Natural killer cell treated with Interleukin-12 subunit alpha and Interleukin-12 subunit beta and Interleukin-15 and Interleukin-18, amount 100 ng/mL, for 72 hours (primary cell): Measurements from ENCODE around the gene AQP10. TPM values are rescaled to one million over a fixed set of nuclear protein-coding genes. Genes with fewer than 3 reads are reported as not detected.
"Not testable (repeated sequence)": the region's sequence is repeated elsewhere in the genome, so short reads cannot be mapped to it uniquely, and the experiment has no call there.

Experiments
- ATAC-seq, 2 donors: fragments of 150-1000 bp; cut with Tn5 transposase in 1 of 2; sonication (Bioruptor Pico), chemical (Tn5 transposase) in 1 of 2; 2 replicates each; pipeline ENCODE4 v1.10.0; 2021
- DNase-seq: peaks from one replicate; pipeline ENCODE4 v3.0.0; 2022; ENCODE audit warnings: low spot score
- H3K27ac Mint-ChIP-seq, 2 donors: 1 replicate in 1 of 2; 2 replicates in 1 of 2; pipeline ENCODE4 v1.8.0; 2022; ENCODE audit warnings: mixed read lengths in 2 of 2, mild to moderate bottlenecking in 1 of 2, moderate library complexity in 1 of 2
- H3K27me3 Mint-ChIP-seq, 2 donors: 1 replicate in 1 of 2; 2 replicates in 1 of 2; pipeline ENCODE4 v1.8.0; 2022; ENCODE audit warnings: mixed read lengths in 2 of 2
- H3K36me3 Mint-ChIP-seq: one replicate; pipeline ENCODE4 v1.8.0; 2022; ENCODE audit warnings: mixed read lengths
- H3K4me1 Mint-ChIP-seq, 2 donors: 1 replicate in 1 of 2; 2 replicates in 1 of 2; pipeline ENCODE4 v1.8.0; 2022; ENCODE audit warnings: low read depth in 2 of 2, mixed read lengths in 2 of 2, mild to moderate bottlenecking in 1 of 2
- H3K4me3 Mint-ChIP-seq: one replicate; pipeline ENCODE4 v1.8.0; 2022; ENCODE audit warnings: mixed read lengths
- H3K9me3 Mint-ChIP-seq: 2 replicates; pipeline ENCODE4 v1.8.0; 2022; ENCODE audit warnings: mixed read lengths
- total RNA-seq, 2 donors: library from RNA; stranded (reverse); gene quantifications; one replicate each; pipeline ENCODE4 v1.2.3, GENCODE V29; 2022

The AQP10 gene
- total RNA-seq, 2 donors from 2014 or later: not detected

DNA sequence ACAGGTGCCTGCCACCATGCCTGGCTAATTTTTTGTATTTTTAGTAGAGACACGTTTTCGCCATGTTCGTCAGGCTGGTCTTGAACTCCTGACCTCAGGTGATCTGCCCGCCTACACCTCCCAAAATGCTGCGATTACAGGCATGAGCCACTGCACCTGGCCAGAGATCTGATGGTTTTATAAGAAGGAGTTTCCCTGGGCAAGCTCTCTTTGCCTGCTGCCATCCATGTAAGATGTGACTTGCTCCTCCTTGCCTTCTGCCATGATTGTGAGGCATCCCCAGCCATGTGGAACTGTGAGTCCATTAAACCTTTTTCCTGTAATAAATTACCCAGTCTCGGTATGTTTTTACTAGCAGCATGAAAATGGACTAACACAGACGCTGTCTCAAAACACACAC lies 11.8 kb upstream of the AQP10 start:
- Mint-ChIP-seq H3K27me3 (peaks cover 0 to 14% of the 10 kb centered on the region in 2 donors), H3K4me1 (peaks cover 4 to 12% of the 10 kb centered on the region in 2 donors)
- not testable (repeated sequence) for H3K36me3 Mint-ChIP-seq, DNase-seq, H3K9me3 Mint-ChIP-seq, H3K27ac Mint-ChIP-seq, H3K4me3 Mint-ChIP-seq, ATAC-seq

DNA sequence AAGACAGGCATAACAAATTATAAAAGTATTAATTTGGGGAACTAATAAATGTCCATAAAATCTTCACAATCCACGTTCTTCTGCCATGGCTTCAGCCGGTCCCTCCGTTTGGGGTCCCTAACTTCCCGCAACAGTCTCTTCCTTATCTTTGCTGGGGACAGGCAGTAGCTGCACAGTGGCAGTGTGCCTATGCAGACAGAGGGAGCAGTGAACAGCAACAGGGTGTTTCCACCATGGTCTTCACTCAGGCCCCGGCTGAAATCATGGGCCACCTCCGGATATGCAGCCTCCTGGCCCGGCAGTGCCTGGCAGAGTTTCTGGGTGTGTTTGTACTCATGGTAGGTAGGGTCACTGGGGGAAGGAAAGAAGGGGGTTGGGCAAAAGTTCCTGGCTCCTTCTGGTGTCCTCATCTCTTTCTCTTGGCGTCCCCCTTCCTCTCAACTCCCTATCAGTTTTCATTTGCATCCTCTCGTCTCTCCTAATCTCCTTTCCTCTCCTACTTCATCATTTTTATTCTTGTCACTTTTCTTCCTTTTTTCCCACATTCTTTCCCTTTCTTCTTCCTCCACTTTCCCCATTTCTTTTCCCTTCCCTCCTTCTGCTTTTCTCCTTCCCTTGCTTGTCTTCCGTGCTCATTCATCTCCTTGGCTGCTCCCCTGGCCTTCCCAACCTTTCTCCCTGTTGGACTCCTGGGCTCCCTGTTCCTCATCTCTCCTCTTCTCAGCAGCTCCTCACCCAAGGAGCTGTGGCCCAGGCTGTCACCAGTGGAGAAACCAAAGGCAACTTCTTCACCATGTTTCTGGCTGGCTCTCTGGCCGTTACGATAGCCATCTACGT lies 8.4 kb upstream of the AQP10 start:
- DNase-seq, H3K36me3 Mint-ChIP-seq, ATAC-seq, H3K9me3 Mint-ChIP-seq, H3K4me3 Mint-ChIP-seq, H3K27ac Mint-ChIP-seq: not testable (repeated sequence)
- peaks cover 0 to 11% of the 10 kb centered on the region in 2 donors for H3K27me3 Mint-ChIP-seq
- peaks cover 4 to 11% of the 10 kb centered on the region in 2 donors for H3K4me1 Mint-ChIP-seq

GRCh38 chr1:154313066-154313356 lies 7.9 kb upstream of the AQP10 start:
- Mint-ChIP-seq H3K4me1 (peaks cover 4 to 5% of the 10 kb centered on the region in 2 donors), H3K36me3 (peaks cover 4% of the 10 kb centered on the region), H3K27ac (no peak overlapping the region), H3K9me3 (no peaks in the 10 kb centered on the region), H3K27me3 (peaks cover 0 to 10% of the 10 kb centered on the region in 2 donors), H3K4me3 (no peak overlapping the region)
- ATAC-seq (no peak), DNase-seq (no peak)

DNA sequence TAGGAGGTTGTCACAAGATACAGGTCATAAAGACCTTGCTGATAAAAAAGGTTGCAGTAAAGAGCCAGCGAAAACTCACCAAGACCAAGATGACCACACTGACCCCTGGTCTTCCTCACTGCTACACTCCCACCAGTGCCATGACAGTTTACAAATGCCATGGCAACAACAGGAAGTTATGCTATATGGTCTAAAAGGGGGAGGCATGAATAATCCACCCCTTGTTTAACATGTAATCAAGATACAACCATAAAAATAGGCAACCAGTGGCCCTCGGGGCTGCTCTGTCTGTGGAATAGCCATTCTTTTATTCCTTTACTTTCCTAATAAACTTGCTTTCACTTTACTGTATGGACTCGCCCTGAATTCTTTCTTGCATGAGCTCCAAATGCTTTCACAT lies 6.7 kb upstream of the AQP10 start:
- ATAC-seq, H3K4me1 Mint-ChIP-seq, H3K27ac Mint-ChIP-seq, H3K9me3 Mint-ChIP-seq, H3K36me3 Mint-ChIP-seq, H3K4me3 Mint-ChIP-seq, DNase-seq, H3K27me3 Mint-ChIP-seq: not testable (repeated sequence)

DNA sequence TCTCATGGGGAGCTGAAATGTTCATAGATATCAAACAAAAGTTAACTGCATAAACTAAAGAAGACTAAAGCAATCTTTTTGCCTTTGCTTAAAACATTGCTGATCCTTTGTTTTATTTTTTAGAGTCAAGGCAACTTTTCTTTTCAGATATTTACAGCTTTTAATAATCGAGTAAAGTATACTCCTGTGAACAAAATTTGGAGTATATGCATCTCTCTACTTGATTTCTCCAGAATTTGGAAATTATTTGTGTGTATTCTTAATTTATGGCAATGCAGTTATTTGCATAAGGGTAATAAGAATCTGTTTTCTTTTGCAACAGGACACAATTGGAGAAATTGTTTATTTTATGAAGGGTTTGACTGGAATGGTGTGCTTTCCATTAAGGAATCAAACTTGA lies 4.2 kb upstream of the AQP10 start:
- ATAC-seq: no peak
- Mint-ChIP-seq H3K27ac (no peak overlapping the region), H3K4me3 (no peak overlapping the region), H3K36me3 (peaks cover 4% of the 10 kb centered on the region), H3K9me3 (no peaks in the 10 kb centered on the region), H3K27me3 (peaks cover 5 to 8% of the 10 kb centered on the region in 2 donors), H3K4me1 (no peaks in the 10 kb centered on the region)
- no peak for DNase-seq

DNA sequence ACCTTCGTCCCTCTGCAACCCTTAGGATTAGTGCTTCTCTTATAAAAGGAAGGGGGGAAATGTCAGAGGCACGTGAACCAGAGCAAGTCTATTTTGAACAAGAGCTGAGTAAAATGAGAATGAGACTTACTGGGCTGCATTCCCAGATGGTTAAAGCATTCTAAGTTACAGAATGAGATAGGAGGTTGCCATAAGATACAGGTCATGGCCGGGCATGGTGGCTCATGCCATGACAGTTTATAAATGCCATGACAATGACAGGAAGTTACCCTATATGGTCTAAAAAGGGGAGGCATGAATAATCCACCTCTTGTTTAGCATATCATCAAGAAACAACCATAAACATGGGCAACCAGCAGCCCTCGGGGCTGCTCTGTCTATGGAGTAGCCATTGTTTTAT lies 2.5 kb upstream of the AQP10 start:
- Mint-ChIP-seq H3K4me3 (no peak overlapping the region), H3K27me3 (peaks cover 2 to 13% of the 10 kb centered on the region in 2 donors), H3K9me3 (no peaks in the 10 kb centered on the region), H3K36me3 (peaks cover 4% of the 10 kb centered on the region), H3K27ac (no peak overlapping the region), H3K4me1 (no peaks in the 10 kb centered on the region)
- ATAC-seq (no peak), DNase-seq (no peak)

DNA sequence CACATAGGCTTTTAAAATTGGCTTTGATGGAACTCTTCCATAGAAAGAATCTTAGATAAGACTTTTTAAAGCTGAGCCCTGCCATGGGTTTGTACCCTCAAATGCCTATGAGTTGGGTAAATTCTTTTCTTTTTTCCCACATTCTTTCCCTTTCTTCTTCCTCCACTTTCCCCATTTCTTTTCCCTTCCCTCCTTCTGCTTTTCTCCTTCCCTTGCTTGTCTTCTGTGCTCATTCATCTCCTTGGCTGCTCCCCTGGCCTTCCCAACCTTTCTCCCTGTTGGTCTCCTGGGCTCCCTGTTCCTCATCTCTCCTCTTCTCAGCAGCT lies 679 bp downstream of the AQP10 start:
- not testable (repeated sequence) for H3K9me3 Mint-ChIP-seq, H3K4me1 Mint-ChIP-seq, DNase-seq

DNA sequence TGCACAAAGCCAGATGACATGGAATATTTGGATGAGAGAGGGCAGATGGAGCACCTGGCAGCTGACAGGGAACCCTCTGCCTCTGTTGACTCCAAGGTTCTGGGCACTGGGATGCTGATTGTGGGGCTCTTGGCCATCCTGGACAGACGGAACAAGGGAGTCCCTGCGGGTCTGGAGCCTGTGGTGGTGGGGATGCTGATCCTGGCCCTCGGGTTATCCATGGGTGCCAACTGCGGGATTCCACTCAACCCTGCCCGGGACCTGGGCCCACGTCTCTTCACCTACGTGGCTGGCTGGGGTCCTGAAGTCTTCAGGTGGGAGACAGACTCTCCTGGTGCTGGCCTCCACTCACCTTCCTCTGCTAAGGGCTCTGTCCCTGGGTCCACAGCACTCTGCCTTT lies 2.6 kb downstream of the AQP10 start:
- DNase-seq: no peak
- Mint-ChIP-seq H3K27ac (no peak overlapping the region), H3K4me1 (peaks cover 24 to 25% of the 10 kb centered on the region in 2 donors), H3K9me3 (no peaks in the 10 kb centered on the region), H3K27me3 (peaks cover 2 to 13% of the 10 kb centered on the region in 2 donors), H3K36me3 (no peaks in the 10 kb centered on the region), H3K4me3 (no peak overlapping the region)
- ATAC-seq: no peak

More for the DNA sequence above, 679 bp downstream of the AQP10 start:
- H3K4me3 Mint-ChIP-seq, H3K36me3 Mint-ChIP-seq, H3K27ac Mint-ChIP-seq, ATAC-seq: not testable (repeated sequence)
- peaks cover 2 to 13% of the 10 kb centered on the region in 2 donors for H3K27me3 Mint-ChIP-seq

GRCh38 chr1:154324241-154324640 lies 3.3 kb downstream of the AQP10 start:
- Mint-ChIP-seq H3K4me3 (peak overlapping the region; percentile 92), H3K36me3 (no peaks in the 10 kb centered on the region), H3K4me1 (peaks cover 27% of the 10 kb centered on the region in 2 donors), H3K27ac (peak overlapping the region; percentile 16 to 42), H3K27me3 (peaks cover 2 to 13% of the 10 kb centered on the region in 2 donors), H3K9me3 (no peaks in the 10 kb centered on the region)
- DNase-seq (no peak), ATAC-seq (no peak)

GRCh38 chr1:154324669-154325582 lies 4.0 kb downstream of the AQP10 start, which contains the start of gene ATP8B2:
Gene ATP8B2, plus strand, starts transcription at chr1:154325525. Its CDS starts 2,617 bp downstream, at chr1:154328142.
- Mint-ChIP-seq H3K27me3 (peaks cover 2 to 13% of the 10 kb centered on the region in 2 donors), H3K9me3 (no peaks in the 10 kb centered on the region), H3K36me3 (no peaks in the 10 kb centered on the region), H3K4me1 (peaks cover 33 to 34% of the 10 kb centered on the region in 2 donors), H3K27ac (peak within 1 kb of the TSS; percentile 42 to 68), H3K4me3 (peak within 1 kb of the TSS; percentile 92)
- DNase-seq (peak; percentile 83), ATAC-seq (peak; percentile 70 to 75)

DNA sequence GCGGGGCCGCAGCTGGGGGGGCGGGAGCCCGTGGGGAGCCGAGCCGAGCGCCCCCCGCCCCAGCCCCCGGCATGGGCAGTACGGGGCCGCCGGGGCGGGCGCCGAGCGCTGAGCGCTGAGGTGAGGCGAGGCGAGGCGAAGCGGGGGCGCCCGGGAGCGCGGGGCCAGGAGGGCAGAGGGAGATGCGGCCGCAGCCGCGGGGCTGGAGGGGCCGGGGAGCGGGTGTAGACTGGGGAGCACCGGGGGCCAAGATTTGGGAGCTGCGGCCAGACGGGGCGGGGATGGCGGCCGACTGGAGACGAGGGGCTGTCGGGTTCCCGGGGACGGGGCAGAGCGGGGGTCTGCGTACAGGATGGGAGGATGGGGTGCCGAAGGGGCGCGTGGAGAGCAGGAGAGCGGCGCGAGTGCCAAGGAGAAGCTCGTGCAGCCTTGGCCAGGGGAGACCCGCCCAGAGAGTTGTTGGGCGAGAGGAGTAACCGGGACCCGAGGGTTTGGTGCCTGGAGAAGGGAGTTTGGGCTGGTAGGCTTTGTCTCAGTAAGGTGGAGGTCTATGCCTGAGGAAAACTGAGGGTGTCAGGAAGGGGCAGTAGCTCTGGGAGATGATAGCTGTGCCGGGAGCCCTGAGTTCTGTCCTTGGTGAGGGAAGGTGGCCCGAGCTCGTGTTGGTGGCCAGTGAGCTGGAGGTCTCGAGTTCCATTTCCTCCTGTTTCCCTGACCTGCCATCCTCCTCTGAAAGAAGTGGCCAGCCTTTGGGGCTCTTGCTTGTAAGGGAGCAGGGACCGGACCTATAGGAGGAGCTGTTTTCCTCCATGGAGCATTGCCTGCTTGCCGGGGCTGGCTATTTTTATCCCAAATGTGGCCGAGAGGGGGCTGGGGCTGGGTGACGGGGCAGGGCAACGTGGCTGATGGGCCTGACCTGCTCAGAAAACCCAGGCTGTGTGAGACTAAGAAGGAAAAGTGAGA lies 5.0 kb downstream of the AQP10 start:
- peak; percentile 12 to 26 for ATAC-seq
- H3K4me1 Mint-ChIP-seq: peaks cover 40 to 41% of the 10 kb centered on the region in 2 donors
- H3K9me3 Mint-ChIP-seq: no peaks in the 10 kb centered on the region
- H3K4me3 Mint-ChIP-seq: peak overlapping the region; percentile 92
- peaks cover 2 to 13% of the 10 kb centered on the region in 2 donors for H3K27me3 Mint-ChIP-seq
- no peak for DNase-seq
- no peaks in the 10 kb centered on the region for H3K36me3 Mint-ChIP-seq
- peak overlapping the region; percentile 42 to 68 for H3K27ac Mint-ChIP-seq

- DNase-seq (no peak), ATAC-seq (no peak)
- Mint-ChIP-seq H3K4me1 (peaks cover 42 to 44% of the 10 kb centered on the region in 2 donors), H3K27ac (peak overlapping the region; percentile 42 to 68), H3K36me3 (peaks cover 2% of the 10 kb centered on the region), H3K27me3 (peaks cover 2 to 4% of the 10 kb centered on the region in 2 donors), H3K4me3 (peak overlapping the region; percentile 92), H3K9me3 (no peaks in the 10 kb centered on the region)
Observed at GRCh38 chr1:154326546-154327465, 5.9 kb downstream of the AQP10 start.
